ENCODE results near the gene HNRNPAB. TPM values are rescaled to one million over a fixed set of nuclear protein-coding genes. Genes with fewer than 3 reads are reported as not detected.

HNRNPAB gene
- total and polyA plus RNA-seq, 9 of the 15 experiments (the other 6 are each of a cell fraction or from before 2014, with no cell fraction given) = 34.6 to 425 (median 236) TPM

- TF ChIP-seq, protein P1, sequence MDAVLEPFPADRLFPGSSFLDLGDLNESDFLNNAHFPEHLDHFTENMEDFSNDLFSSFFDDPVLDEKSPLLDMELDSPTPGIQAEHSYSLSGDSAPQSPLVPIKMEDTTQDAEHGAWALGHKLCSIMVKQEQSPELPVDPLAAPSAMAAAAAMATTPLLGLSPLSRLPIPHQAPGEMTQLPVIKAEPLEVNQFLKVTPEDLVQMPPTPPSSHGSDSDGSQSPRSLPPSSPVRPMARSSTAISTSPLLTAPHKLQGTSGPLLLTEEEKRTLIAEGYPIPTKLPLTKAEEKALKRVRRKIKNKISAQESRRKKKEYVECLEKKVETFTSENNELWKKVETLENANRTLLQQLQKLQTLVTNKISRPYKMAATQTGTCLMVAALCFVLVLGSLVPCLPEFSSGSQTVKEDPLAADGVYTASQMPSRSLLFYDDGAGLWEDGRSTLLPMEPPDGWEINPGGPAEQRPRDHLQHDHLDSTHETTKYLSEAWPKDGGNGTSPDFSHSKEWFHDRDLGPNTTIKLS (IDR thresholded peaks at IDR 0.05; ENCODE audit: borderline replicate concordance, low read depth) = no peak
- no peak for TF ChIP-seq GMEB1 (CRISPR knock-in tag; IDR thresholded peaks at IDR 0.05)
- TF ChIP-seq DNMT1 (IDR thresholded peaks at IDR 0.05) = no peak
- TF ChIP-seq ZNF217 (CRISPR knock-in tag; IDR thresholded peaks at IDR 0.05) = no peak
- no peak for TF ChIP-seq ZBTB8A (IDR thresholded peaks at IDR 0.05; ENCODE audit: partially characterized antibody)
- TF ChIP-seq, protein P2, sequence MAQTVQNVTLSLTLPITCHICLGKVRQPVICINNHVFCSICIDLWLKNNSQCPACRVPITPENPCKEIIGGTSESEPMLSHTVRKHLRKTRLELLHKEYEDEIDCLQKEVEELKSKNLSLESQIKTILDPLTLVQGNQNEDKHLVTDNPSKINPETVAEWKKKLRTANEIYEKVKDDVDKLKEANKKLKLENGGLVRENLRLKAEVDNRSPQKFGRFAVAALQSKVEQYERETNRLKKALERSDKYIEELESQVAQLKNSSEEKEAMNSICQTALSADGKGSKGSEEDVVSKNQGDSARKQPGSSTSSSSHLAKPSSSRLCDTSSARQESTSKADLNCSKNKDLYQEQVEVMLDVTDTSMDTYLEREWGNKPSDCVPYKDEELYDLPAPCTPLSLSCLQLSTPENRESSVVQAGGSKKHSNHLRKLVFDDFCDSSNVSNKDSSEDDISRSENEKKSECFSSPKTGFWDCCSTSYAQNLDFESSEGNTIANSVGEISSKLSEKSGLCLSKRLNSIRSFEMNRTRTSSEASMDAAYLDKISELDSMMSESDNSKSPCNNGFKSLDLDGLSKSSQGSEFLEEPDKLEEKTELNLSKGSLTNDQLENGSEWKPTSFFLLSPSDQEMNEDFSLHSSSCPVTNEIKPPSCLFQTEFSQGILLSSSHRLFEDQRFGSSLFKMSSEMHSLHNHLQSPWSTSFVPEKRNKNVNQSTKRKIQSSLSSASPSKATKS (CRISPR knock-in tag; IDR thresholded peaks at IDR 0.05) = no peak
- no peak for TF ChIP-seq NR2C2 (CRISPR knock-in tag; IDR thresholded peaks at IDR 0.05)
- TF ChIP-seq NR2C2 (tag; IDR thresholded peaks at IDR 0.05) = no peak
- no peak for TF ChIP-seq TCF7L2 (IDR thresholded peaks at IDR 0.05; ENCODE audit: low read depth, low read length)
- no peak for TF ChIP-seq MCM5 (IDR thresholded peaks at IDR 0.05; ENCODE audit: low read depth)
- no peak for TF ChIP-seq JUNB (CRISPR knock-in tag; conservative IDR thresholded peaks at IDR 0.05)
- TF ChIP-seq SMAD2 (IDR thresholded peaks at IDR 0.05; ENCODE audit: low read depth, low read length) = no peak
- TF ChIP-seq ZNF76 (CRISPR knock-in tag; IDR thresholded peaks at IDR 0.05; ENCODE audit: borderline replicate concordance) = no peak
- TF ChIP-seq PRMT5 (CRISPR knock-in tag; IDR thresholded peaks at IDR 0.05) = no peak
- TF ChIP-seq ZNF146 (CRISPR knock-in tag; IDR thresholded peaks at IDR 0.05; ENCODE audit: unreplicated experiment) = no peak
- TF ChIP-seq TRIM24 (IDR thresholded peaks at IDR 0.05) = no peak
- TF ChIP-seq PHF21A (IDR thresholded peaks at IDR 0.05; ENCODE audit: borderline replicate concordance, low read depth) = no peak
- TF ChIP-seq NCOA1 (IDR thresholded peaks at IDR 0.05; ENCODE audit: low read depth) = no peak
- TF ChIP-seq ZNF3 (CRISPR knock-in tag; IDR thresholded peaks at IDR 0.05) = no peak
- TF ChIP-seq RBM39 (optimal IDR thresholded peaks at IDR 0.05; ENCODE audit: low read depth, low read length) = no peak
- TF ChIP-seq, protein P3, sequence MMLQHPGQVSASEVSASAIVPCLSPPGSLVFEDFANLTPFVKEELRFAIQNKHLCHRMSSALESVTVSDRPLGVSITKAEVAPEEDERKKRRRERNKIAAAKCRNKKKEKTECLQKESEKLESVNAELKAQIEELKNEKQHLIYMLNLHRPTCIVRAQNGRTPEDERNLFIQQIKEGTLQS (IDR thresholded peaks at IDR 0.05) = peak; percentile 89
- TF ChIP-seq, protein P3 (CRISPR knock-in tag; conservative IDR thresholded peaks at IDR 0.05) = no peak
- TF ChIP-seq ZNF280A (IDR thresholded peaks at IDR 0.05; ENCODE audit: low read depth, partially characterized antibody) = no peak
Measured at GRCh38 chr5:178230879-178231538, 26.7 kb downstream of the HNRNPAB start (continued).

All from K562 (cell line).